Smooth muscle cell of bladder (primary cell): ENCODE data around the gene OR2A25. TPM values are rescaled to one million over a fixed set of nuclear protein-coding genes. Genes with fewer than 3 reads are reported as not detected.

Experiments
- total RNA-seq: library from RNA; depleted of rRNA; stranded (reverse); fragments of >200 nt; gene quantifications from 2 replicates; pipeline ENCODE4 v1.2.3, GENCODE V29; 2014

Gene OR2A25
- not detected in 2 replicates for total RNA-seq

GRCh38 chr7:144069511-144069910 is at the start of gene OR2A25:
TSS of gene OR2A25 (plus strand) at chr7:144069811. CDS start at chr7:144074220, 4,409 bp downstream.

GRCh38 chr7:144048648-144049047 is 21.0 kb upstream of the OR2A25 start, which contains the start of gene OR2A5:
TSS of gene OR2A5 (plus strand) at chr7:144048948. CDS start at chr7:144050402, 1,454 bp downstream.

GRCh38 chr7:144085978-144086377 is 16.4 kb downstream of the OR2A25 start, which contains the start of gene OR2A12:
TSS of gene OR2A12 (plus strand) at chr7:144086278. CDS start at chr7:144095108, 8,830 bp downstream.

GRCh38 chr7:144109283-144109682 is 39.7 kb downstream of the OR2A25 start, which contains the start of gene OR2A2:
TSS of gene OR2A2 (plus strand) at chr7:144109583. CDS start at chr7:144109583, 0 bp downstream.

GRCh38 chr7:144122876-144123275 is 53.3 kb downstream of the OR2A25 start, which contains the start of gene OR2A14:
TSS of gene OR2A14 (plus strand) at chr7:144123176. CDS start at chr7:144129113, 5,937 bp downstream.

Other genes starting within 250 kb of the OR2A25 start
- gene TCAF1, start 167.6 kb upstream of the OR2A25 start, total RNA-seq, result 51.2 and 66.3 TPM in 2 replicates
- gene OR2F2, start 134.6 kb upstream of the OR2A25 start, total RNA-seq, result not detected in 2 replicates
- not detected in 2 replicates for gene OR2F1, start 115.0 kb upstream of the OR2A25 start, total RNA-seq
- not detected in 2 replicates for gene OR6B1, start 69.5 kb upstream of the OR2A25 start, total RNA-seq
- gene OR2A5, start 20.9 kb upstream of the OR2A25 start, total RNA-seq, result not detected in 2 replicates
- not detected in 2 replicates for gene OR2A12, start 16.5 kb downstream of the OR2A25 start, total RNA-seq
- not detected in 2 replicates for gene OR2A2, start 39.8 kb downstream of the OR2A25 start, total RNA-seq
- gene OR2A14, start 53.4 kb downstream of the OR2A25 start, total RNA-seq, result not detected in 2 replicates
- gene CTAGE4, start 113.7 kb downstream of the OR2A25 start, total RNA-seq, result 0.14 and 0.28 TPM in 2 replicates
- 0.55 and 1.3 TPM in 2 replicates for gene ARHGEF35, start 126.0 kb downstream of the OR2A25 start, total RNA-seq
- under 0.01 TPM in 1 of 2 replicates, not detected in the other for gene OR2A42, start 169.8 kb downstream of the OR2A25 start, total RNA-seq
- 0.09 and 0.14 TPM in 2 replicates for gene OR2A7, start 195.0 kb downstream of the OR2A25 start, total RNA-seq
- 0.28 TPM in 1 of 2 replicates, not detected in the other for gene CTAGE8, start 199.5 kb downstream of the OR2A25 start, total RNA-seq
- not detected in 2 replicates for gene OR2A1, start 242.6 kb downstream of the OR2A25 start, total RNA-seq